ENCODE data around the gene MBD5.

DNA sequence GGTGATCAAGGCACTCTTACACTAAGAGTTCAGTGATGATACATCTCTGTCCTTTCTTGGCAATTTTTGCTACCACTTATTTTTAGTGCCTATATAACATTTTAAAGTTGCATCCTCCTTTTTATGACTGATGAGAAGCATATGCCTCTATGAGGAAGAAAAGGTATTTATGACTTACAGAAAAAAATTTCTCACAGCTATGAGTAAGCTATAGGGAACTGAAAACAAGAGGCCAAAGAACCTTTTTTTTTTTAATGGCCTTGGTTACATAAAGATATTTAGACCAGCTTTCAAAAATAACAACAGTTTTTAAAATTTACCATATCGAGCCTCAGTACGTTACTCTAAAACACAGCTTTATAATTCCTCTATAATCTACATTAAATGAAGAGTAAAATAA is 21.3 kb downstream of the MBD5 start:
- TF ChIP-seq, protein P1, sequence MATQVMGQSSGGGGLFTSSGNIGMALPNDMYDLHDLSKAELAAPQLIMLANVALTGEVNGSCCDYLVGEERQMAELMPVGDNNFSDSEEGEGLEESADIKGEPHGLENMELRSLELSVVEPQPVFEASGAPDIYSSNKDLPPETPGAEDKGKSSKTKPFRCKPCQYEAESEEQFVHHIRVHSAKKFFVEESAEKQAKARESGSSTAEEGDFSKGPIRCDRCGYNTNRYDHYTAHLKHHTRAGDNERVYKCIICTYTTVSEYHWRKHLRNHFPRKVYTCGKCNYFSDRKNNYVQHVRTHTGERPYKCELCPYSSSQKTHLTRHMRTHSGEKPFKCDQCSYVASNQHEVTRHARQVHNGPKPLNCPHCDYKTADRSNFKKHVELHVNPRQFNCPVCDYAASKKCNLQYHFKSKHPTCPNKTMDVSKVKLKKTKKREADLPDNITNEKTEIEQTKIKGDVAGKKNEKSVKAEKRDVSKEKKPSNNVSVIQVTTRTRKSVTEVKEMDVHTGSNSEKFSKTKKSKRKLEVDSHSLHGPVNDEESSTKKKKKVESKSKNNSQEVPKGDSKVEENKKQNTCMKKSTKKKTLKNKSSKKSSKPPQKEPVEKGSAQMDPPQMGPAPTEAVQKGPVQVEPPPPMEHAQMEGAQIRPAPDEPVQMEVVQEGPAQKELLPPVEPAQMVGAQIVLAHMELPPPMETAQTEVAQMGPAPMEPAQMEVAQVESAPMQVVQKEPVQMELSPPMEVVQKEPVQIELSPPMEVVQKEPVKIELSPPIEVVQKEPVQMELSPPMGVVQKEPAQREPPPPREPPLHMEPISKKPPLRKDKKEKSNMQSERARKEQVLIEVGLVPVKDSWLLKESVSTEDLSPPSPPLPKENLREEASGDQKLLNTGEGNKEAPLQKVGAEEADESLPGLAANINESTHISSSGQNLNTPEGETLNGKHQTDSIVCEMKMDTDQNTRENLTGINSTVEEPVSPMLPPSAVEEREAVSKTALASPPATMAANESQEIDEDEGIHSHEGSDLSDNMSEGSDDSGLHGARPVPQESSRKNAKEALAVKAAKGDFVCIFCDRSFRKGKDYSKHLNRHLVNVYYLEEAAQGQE (IDR thresholded peaks at IDR 0.05): no peak
- TF ChIP-seq, protein P2, sequence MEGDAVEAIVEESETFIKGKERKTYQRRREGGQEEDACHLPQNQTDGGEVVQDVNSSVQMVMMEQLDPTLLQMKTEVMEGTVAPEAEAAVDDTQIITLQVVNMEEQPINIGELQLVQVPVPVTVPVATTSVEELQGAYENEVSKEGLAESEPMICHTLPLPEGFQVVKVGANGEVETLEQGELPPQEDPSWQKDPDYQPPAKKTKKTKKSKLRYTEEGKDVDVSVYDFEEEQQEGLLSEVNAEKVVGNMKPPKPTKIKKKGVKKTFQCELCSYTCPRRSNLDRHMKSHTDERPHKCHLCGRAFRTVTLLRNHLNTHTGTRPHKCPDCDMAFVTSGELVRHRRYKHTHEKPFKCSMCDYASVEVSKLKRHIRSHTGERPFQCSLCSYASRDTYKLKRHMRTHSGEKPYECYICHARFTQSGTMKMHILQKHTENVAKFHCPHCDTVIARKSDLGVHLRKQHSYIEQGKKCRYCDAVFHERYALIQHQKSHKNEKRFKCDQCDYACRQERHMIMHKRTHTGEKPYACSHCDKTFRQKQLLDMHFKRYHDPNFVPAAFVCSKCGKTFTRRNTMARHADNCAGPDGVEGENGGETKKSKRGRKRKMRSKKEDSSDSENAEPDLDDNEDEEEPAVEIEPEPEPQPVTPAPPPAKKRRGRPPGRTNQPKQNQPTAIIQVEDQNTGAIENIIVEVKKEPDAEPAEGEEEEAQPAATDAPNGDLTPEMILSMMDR (IDR thresholded peaks at IDR 0.05): no peak
- TF ChIP-seq NFE2L2 (conservative IDR thresholded peaks at IDR 0.05; ENCODE audit: low read length): no peak
- TF ChIP-seq KDM1A (IDR thresholded peaks at IDR 0.05; ENCODE audit: low read depth): no peak
- TF ChIP-seq POLR2A (IDR thresholded peaks at IDR 0.05; ENCODE audit: low read length): no peak
- no peak for TF ChIP-seq EP300 (IDR thresholded peaks at IDR 0.05)
- TF ChIP-seq RAD21 (conservative IDR thresholded peaks at IDR 0.05 in 1 of 2, IDR thresholded peaks at IDR 0.05 in 1 of 2): no peak
- no peak for TF ChIP-seq MAZ (IDR thresholded peaks at IDR 0.05; ENCODE audit: borderline replicate concordance, low read depth, low read length)
- TF ChIP-seq CBX2 (IDR thresholded peaks at IDR 0.05; ENCODE audit: borderline replicate concordance, low read depth): no peak
- TF ChIP-seq ESRRA (IDR thresholded peaks at IDR 0.05; ENCODE audit: borderline replicate concordance, low read length): no peak
- TF ChIP-seq, protein P3, sequence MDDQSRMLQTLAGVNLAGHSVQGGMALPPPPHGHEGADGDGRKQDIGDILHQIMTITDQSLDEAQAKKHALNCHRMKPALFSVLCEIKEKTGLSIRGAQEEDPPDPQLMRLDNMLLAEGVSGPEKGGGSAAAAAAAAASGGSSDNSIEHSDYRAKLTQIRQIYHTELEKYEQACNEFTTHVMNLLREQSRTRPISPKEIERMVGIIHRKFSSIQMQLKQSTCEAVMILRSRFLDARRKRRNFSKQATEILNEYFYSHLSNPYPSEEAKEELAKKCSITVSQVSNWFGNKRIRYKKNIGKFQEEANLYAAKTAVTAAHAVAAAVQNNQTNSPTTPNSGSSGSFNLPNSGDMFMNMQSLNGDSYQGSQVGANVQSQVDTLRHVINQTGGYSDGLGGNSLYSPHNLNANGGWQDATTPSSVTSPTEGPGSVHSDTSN (IDR thresholded peaks at IDR 0.05): no peak
- no peak for TF ChIP-seq CHD2 (IDR thresholded peaks at IDR 0.05; ENCODE audit: low read length, partially characterized antibody)
- TF ChIP-seq JUN (IDR thresholded peaks at IDR 0.05): no peak

Data from A549 (cell line).